GM18505 (cell line): ENCODE measurements around the gene CARD11.

ENCODE experiments used
- ATAC-seq: cut with Tn5 transposase; IDR thresholded peaks from one replicate; pipeline ENCODE4 v1.9.1; 2021; ENCODE audit not compliant: unreplicated experiment
- POLR2A ChIP-seq: IDR thresholded peaks from 4 replicates; pipeline ENCODE4 v1.6.1; 2011; ENCODE audit warnings: borderline replicate concordance; ENCODE audit not compliant: insufficient read depth, insufficient read length; ENCODE audit errors: extremely low read depth

Gene CARD11

GRCh38 chr7:2859952-2860351 is 183.7 kb downstream of the CARD11 start:
- ATAC-seq, result no peak

GRCh38 chr7:2858621-2859020 is 185.0 kb downstream of the CARD11 start:
- ATAC-seq, result no peak
- TF ChIP-seq POLR2A, result no peak

More at GRCh38 chr7:2859952-2860351, 183.7 kb downstream of the CARD11 start:
- no peak for TF ChIP-seq POLR2A

GRCh38 chr7:2856388-2857169 is 187.1 kb downstream of the CARD11 start:
- TF ChIP-seq POLR2A, result no peak
- ATAC-seq, result no peak
